Measurements from ENCODE around the gene SAMD4B.

SAMD4B gene

DNA sequence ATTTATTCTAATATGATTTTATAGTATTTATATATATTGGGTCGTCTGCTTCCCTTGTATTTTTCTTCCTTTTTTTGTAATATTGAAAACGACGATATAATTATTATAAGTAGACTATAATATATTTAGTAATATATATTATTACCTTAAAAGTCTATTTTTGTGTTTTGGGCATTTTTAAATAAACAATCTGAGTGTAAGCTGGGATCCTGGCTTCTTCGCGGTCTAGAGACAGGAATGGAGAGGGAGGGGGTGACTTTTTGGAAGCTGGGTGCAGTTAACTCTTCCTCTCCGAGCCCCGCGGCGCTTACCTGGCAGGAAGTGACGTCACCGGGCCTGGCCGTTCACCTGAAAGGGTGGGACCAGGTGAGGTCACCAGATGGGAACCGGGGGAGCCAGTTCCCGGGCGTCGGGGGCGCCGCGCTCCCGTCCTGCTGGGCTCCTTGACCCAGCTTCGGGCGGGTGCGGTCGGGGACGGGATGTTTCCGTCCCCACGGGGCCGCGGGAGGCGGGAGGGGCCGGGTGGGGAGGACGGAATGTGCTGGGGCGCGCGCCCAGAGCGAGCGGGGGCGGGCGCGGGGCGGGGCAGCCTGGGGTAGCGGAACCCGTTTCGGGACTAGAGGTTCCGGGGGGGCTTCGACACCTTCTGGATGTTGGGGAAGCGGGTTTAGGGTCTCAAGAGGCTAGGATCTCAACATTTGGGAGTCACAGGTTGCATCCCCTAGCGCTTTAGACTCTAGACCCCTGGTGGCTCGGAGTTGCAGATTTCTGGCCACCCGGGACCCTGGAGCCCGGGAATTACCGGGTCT lies 67.2 kb downstream of the SAMD4B start:
- Mint-ChIP-seq H3K9me3 (no peaks in the 10 kb centered on the region), H3K4me1 (peaks cover 60% of the 10 kb centered on the region), H3K27me3 (peaks cover 2% of the 10 kb centered on the region), H3K36me3 (ENCODE audit: low read depth) (peaks cover 17% of the 10 kb centered on the region), H3K27ac (peak overlapping the region; percentile 95), H3K4me3 (peak overlapping the region; percentile 86)
- DNase-seq (peak; percentile 81), ATAC-seq (no peak)

DNA sequence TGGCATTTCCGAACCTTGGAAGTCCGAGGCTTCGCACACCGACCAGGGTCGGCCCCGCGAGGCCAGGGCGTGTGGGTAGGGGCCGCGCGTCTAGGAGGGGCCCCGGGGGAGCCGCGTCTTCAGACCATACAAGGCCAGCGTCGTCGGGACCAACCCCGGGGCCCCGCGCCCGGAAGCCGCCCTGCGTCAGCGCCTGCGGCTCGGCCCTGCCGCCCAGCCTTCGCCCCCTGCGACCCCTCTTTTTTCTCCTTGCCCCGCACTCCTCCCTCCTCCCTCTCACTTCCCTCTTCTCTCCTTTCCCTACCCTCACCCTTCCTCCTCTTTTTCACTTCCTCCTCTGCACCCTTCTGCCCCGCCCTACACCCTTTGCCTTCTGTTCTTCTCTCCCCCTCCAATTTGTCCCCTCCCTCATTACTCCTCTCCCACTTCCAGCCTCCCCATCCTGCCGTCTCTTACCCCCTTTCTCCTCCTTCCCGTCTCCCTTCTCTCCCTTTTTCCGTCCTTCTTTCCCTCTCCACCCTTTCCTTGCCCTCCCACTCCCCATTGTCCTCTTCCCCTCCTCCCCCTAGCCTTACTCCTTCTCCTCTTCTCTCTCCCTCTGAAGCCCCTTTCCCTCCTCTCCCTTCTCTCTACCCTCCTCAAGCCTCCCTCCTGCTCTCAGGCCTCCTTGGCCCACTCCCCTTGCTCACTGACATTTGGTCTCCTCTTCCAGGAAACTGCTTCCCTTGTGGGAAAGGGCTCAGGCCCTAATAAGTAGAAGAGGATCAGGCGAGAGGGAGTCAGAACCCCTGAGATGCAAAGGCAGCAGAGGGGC lies 68.0 kb downstream of the SAMD4B start:
- ATAC-seq = peak; percentile 21
- Mint-ChIP-seq H3K27ac (peak overlapping the region; percentile 95), H3K4me1 (peaks cover 55% of the 10 kb centered on the region), H3K36me3 (ENCODE audit: low read depth) (peaks cover 17% of the 10 kb centered on the region), H3K4me3 (peak overlapping the region; percentile 86), H3K9me3 (no peaks in the 10 kb centered on the region), H3K27me3 (peaks cover 2% of the 10 kb centered on the region)
- DNase-seq = peak; percentile 77

DNA sequence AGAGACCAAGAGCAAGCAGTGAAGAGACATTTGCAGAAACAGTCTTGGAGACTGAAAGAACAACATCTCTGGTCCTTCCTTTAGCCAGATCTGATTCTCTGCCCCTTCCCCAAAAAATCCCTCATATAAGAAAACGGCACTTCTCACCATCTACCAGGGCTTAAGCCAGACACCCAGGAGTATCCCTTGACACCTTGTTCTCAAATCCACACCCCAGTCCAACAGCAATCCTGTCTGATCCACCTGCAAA lies 68.5 kb downstream of the SAMD4B start:
- peaks cover 50% of the 10 kb centered on the region for H3K4me1 Mint-ChIP-seq
- H3K36me3 Mint-ChIP-seq (ENCODE audit: low read depth) = peaks cover 17% of the 10 kb centered on the region

DNA sequence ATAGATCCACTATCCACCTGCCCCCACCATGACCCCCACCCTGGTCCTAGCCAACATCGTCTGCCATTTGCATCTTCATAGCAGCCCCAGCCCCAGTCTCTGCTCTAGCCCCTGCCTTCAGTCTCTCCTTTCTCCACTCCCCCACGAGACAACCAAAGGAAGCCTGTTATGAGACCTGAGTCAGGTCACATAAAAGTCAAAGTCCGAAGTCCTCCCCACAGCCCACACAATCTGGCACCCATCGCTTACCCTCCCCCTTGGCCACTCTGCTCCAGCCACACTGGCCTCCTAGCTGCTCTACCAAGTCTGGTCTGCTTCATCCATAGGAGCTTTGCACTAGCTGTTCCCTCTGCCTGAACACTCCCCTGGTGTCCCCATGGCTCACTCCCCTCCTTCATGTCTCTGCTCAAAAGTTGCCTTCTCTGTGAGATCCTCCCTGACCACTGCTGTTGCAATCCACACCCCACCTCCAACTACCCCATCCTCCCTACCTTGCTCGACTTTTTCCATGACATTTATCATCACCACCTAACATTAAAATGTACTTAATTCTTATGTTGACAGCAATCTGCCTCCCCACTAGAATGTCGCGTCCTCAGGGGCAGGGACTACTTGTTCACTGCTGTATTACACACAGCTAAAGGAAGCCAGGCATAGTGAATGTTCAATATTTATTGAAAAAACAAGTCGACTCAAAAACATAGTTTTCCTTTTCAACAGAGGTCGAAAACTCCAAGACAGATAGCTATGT lies 69.0 kb downstream of the SAMD4B start:
- Mint-ChIP-seq H3K27ac (peak overlapping the region; percentile 95), H3K27me3 (peaks cover 2% of the 10 kb centered on the region), H3K9me3 (no peaks in the 10 kb centered on the region), H3K36me3 (ENCODE audit: low read depth) (peaks cover 17% of the 10 kb centered on the region), H3K4me3 (peak overlapping the region; percentile 86), H3K4me1 (peaks cover 45% of the 10 kb centered on the region)
- ATAC-seq (no peak), DNase-seq (no peak)

More for the DNA sequence above, 68.5 kb downstream of the SAMD4B start:
- no peak for DNase-seq
- Mint-ChIP-seq H3K27ac (peak overlapping the region; percentile 95), H3K4me3 (peak overlapping the region; percentile 86), H3K27me3 (peaks cover 2% of the 10 kb centered on the region), H3K9me3 (no peaks in the 10 kb centered on the region)
- no peak for ATAC-seq

DNA sequence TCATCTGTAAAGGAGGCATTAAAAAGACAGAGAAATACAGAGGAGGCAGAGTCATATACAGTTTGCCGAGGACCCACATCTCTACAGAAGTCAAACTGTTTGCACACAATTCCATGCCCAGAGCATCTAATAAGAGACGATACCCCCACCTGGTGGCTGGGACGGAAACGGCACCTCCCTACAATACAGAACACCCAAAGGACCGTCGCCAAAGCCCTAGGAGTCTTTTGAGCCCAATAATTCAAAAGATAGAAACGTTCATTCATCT lies 69.5 kb downstream of the SAMD4B start:
- peaks cover 2% of the 10 kb centered on the region for H3K27me3 Mint-ChIP-seq
- DNase-seq (peak; percentile 90), ATAC-seq (peak; percentile 55)
- H3K4me3 Mint-ChIP-seq = peak overlapping the region; percentile 86
- peak overlapping the region; percentile 95 for H3K27ac Mint-ChIP-seq
- peaks cover 17% of the 10 kb centered on the region for H3K36me3 Mint-ChIP-seq (ENCODE audit: low read depth)
- H3K9me3 Mint-ChIP-seq = no peaks in the 10 kb centered on the region
- H3K4me1 Mint-ChIP-seq = peaks cover 44% of the 10 kb centered on the region

DNA sequence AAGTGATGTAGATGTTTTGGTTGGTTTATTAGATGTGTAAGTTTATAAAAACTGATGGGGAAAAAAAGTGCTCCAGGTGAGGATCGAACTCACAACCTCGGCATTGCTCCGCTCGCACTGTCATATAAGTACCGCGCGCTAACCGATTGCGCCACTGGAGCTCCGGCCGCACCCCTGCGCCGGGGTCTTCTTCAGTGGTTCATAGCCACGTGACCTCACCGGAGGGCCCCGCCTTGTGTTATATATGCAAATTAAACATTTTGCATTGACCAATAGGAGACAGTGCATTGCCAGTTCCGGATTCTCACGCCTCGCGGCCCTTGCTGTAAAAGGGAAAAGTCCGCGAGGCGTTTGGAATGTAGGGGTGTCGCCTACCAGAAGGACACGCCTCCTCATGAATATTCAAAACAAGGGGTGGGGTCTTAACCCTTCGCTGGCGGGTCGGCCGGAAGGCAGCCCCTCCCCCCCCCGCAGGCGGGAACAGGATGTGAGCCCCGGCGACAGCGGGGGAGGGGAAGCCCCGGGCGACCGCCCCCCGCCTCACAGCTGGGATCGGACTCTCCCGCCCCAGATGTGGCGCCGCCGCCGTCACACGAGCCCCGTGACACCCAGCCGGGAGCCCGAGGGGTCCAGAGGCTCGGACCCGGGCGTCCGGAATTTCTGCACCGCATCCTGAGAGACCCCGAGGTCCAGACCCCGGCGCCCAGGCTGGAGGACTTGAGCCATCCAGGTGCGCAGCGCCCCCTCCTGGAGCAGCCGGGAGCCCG lies 70.1 kb downstream of the SAMD4B start, which contains the start of gene PLEKHG2:
PLEKHG2 (plus strand) TSS at position 570 of the 767 bp plus-strand sequence. CDS start 1,418 bp downstream, outside the sequence.
- ATAC-seq (peak; percentile 72), DNase-seq (peak; percentile 97)
- peaks cover 44% of the 10 kb centered on the region for H3K4me1 Mint-ChIP-seq
- H3K4me3 Mint-ChIP-seq = peak within 1 kb of the TSS; percentile 86
- peaks cover 2% of the 10 kb centered on the region for H3K27me3 Mint-ChIP-seq
- peaks cover 14% of the 10 kb centered on the region for H3K36me3 Mint-ChIP-seq (ENCODE audit: low read depth)
- peak within 1 kb of the TSS; percentile 95 for H3K27ac Mint-ChIP-seq
- H3K9me3 Mint-ChIP-seq = no peaks in the 10 kb centered on the region

DNA sequence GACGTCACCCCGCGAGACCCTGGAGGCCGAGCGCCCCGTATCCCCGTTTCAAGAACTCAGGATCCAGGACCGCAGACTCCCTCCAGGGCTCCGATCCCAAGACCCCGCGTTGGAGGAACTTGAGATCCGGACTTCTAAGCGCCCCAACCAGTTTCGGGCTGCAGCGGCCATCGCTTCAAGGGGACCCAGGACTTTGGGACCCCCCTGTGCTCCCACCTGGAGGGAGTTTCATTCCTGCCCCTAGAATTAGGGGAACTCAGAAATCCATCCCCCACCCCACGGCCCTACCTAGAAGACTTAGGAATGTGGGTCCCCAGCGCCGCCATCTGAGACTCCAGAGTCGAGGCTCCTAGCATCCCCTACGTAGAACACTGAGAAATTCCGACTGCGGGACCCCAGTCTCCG lies 70.6 kb downstream of the SAMD4B start:
- peaks cover 42% of the 10 kb centered on the region for H3K4me1 Mint-ChIP-seq

DNA sequence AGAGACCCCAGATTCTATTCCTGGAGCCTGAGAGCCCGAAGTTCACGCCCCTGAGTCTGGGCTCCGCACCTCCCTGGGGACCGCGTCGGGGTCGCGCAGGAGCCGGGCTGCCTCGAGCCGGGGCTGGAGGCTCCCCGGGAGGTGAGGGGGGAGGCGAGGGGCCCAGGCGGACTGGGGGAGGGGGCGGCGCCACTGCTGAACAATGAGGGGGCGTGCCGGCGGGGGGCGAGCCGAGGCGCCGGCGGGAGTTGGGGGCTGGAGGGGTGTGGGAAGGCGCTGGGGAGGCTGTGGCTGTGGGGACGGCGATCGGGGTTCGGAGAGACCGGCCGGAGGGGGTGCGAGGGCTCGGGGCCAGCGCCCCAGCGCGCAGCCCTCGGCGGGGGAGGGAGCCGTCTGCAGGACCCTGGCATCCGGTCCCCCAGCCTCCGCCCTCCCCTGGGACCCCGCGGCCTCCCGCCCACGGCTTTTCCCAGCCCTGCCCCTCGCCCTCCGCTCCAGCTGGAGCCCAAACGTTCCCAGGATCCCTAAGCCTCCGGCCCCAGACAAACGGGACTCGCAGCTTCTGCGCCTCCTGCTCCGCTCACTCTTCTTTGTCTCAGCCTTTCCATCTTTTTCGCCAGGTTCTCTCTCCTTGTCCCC lies 71.2 kb downstream of the SAMD4B start:
- Mint-ChIP-seq H3K27ac (peak overlapping the region; percentile 78), H3K36me3 (ENCODE audit: low read depth) (peaks cover 8% of the 10 kb centered on the region), H3K27me3 (peaks cover 2% of the 10 kb centered on the region), H3K4me3 (peak overlapping the region; percentile 86), H3K9me3 (no peaks in the 10 kb centered on the region), H3K4me1 (peaks cover 41% of the 10 kb centered on the region)
- DNase-seq = no peak
- ATAC-seq = no peak

More for the DNA sequence above, 70.6 kb downstream of the SAMD4B start:
- Mint-ChIP-seq H3K27ac (peak overlapping the region; percentile 31), H3K4me3 (peak overlapping the region; percentile 86), H3K36me3 (ENCODE audit: low read depth) (peaks cover 12% of the 10 kb centered on the region), H3K27me3 (peaks cover 2% of the 10 kb centered on the region), H3K9me3 (no peaks in the 10 kb centered on the region)
- no peak for ATAC-seq
- DNase-seq = no peak

DNA sequence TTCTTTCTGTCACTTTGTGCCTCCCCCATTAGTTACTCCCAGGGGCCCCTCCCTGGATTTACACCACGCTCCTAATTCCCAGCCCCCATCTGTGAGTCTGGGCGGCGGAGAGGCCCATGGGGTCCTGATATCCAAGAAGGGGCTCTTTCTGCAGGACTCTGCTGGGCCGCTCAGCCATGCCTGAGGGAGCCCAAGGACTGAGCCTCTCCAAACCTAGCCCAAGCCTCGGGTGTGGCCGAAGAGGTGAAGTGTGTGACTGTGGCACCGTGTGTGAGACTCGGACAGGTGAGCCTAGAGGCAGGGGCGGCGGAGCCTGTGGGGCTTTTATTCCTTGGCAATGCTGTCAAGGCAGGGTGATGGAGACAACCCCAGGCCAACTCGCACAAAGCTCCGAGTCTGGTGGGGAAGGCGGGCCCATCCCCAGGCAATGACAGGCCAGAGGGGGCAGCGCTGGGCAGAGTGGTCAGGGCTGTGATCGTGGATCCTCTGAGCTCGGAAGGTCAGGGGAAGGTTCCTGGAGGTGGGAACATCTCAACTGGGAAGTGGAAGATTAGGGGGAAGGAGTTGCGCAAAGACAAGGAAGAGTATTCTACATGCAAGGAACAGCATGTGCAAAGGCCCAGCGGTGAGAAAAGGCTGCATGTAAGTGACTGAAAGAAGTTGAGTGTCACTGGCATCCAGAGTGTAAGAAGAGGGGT lies 71.8 kb downstream of the SAMD4B start:
- peaks cover 4% of the 10 kb centered on the region for H3K36me3 Mint-ChIP-seq (ENCODE audit: low read depth)
- H3K9me3 Mint-ChIP-seq = no peaks in the 10 kb centered on the region
- H3K27ac Mint-ChIP-seq = peak overlapping the region; percentile 78
- H3K27me3 Mint-ChIP-seq = peaks cover 2% of the 10 kb centered on the region
- DNase-seq (no peak), ATAC-seq (no peak)
- H3K4me3 Mint-ChIP-seq = peak overlapping the region; percentile 86
- H3K4me1 Mint-ChIP-seq = peaks cover 36% of the 10 kb centered on the region

DNA sequence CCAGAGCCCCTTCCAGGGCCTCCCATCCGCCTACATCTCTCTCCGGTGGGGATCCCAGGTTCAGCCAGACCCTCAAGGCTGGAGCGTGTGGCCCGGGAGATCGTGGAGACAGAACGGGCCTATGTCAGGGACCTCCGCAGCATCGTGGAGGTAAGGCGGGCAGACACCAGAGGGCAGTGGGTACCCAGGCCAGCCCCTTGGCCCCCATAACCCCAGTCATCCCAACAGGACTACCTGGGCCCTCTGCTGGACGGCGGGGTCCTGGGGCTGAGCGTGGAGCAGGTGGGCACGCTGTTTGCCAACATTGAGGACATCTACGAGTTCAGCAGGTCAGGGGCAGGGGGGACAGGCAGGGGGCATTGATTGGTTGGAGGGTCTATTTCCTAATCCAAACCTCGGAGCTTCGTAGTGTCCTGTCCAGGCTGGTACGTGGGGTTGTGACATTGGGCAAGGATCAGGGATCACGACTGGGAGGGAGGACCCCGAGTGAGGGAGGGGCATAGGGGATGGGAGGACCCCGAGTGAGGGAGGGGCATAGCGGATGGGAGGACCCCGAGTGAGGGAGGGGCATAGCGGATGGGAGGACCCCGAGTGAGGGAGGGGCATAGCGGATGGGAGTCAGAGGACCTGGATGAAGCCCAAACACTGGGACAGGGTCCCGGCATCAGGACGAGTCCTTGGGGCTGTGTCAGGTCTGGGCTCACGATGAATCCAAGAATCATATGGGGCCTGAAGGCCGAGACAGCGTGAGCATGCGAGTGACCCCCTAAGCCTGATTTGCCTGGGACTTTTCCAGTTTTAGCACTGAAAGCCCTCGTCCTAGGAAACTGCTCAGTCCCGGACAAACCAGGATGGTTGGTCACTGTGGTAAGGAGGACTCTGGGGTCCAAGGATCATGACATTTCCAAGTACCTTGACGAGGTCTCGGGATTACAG lies 73.2 kb downstream of the SAMD4B start:
- Mint-ChIP-seq H3K4me1 (peaks cover 31% of the 10 kb centered on the region), H3K9me3 (no peaks in the 10 kb centered on the region), H3K4me3 (no peak overlapping the region), H3K27me3 (peaks cover 2% of the 10 kb centered on the region), H3K36me3 (ENCODE audit: low read depth) (peaks cover 5% of the 10 kb centered on the region), H3K27ac (no peak overlapping the region)
- DNase-seq = no peak
- no peak for ATAC-seq

DNA sequence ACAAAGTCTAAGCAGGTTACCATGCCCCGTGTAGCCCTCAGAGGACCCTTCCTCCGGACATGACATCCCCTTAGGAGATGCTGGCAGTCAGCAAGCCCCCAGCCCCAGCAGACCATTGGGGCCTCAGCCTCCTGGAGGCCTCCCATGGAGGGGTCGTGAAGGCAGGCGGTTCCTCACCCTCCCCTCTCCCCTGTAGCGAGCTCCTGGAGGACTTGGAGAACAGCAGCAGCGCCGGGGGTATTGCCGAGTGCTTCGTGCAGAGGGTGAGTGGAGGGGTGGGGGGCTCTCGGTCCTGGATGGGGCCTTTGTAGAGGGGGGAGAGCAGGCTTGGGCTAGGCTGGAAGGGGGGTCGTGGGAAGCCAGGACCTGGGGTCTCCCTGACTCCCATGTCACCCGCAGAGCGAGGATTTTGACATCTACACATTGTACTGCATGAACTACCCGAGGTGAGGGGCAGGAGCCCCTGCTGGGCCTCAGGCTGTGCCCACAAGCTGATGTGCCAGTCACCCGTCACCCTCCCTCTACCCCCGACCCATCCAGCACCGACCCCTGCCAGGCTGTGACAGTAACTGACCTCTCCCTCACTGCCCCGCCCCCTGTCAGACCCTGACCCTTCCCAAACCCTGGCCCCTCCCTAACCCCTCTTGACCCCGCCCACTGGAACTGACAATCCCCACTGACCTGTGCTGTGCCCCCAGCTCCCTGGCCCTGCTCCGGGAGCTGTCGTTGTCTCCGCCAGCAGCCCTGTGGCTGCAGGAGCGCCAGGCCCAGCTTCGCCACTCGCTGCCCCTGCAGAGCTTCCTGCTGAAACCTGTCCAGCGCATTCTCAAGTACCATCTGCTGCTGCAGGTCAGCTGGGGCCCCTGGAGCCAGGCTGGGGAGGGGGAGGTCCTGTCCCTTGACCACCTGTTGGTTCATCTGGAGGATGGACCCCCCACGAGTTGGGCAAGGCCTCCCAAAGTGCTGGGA lies 74.2 kb downstream of the SAMD4B start:
- no peak overlapping the region for H3K4me3 Mint-ChIP-seq
- no peak overlapping the region for H3K27ac Mint-ChIP-seq
- ATAC-seq (no peak), DNase-seq (no peak)
- H3K9me3 Mint-ChIP-seq = no peaks in the 10 kb centered on the region
- peaks cover 20% of the 10 kb centered on the region for H3K4me1 Mint-ChIP-seq
- H3K36me3 Mint-ChIP-seq (ENCODE audit: low read depth) = peaks cover 5% of the 10 kb centered on the region
- H3K27me3 Mint-ChIP-seq = peaks cover 2% of the 10 kb centered on the region
